Glomerular visceral epithelial cell (primary cell): ENCODE data around the gene CES4A.
"Not testable (repeated sequence)": the region's sequence is repeated elsewhere in the genome, so short reads cannot be mapped to it uniquely, and the experiment has no call there.

Experiments
- DNase-seq: peaks from one replicate; pipeline ENCODE4 v3.0.0-alpha.2; 2016; ENCODE audit errors: extremely low spot score

CES4A gene

DNA sequence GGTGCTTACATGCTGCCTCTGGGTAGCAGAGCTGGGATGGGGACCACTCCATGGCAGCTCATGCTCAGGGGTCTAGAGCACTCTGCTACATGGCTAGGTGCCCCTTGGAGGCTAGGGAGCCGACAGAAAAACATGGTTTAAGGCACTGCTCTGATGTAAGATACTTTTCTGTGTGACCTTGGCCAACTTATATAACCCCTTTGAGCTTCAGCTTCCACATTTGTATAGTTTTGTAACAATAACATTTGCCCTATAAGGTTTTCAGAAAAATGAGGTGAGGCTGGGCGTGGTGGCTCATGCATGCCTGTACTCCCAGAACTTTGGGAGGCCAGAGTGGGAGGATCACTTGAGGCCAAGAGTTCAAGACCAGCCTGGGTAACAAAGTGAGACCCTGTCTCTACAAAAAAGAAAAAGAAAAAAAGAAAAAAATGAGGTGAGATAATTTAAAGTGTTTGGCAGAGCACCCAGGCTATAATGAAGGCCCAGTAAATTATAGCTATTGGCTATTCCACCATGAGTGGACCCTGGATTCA lies 3.2 kb downstream of the CES4A start:
- no peak for DNase-seq

DNA sequence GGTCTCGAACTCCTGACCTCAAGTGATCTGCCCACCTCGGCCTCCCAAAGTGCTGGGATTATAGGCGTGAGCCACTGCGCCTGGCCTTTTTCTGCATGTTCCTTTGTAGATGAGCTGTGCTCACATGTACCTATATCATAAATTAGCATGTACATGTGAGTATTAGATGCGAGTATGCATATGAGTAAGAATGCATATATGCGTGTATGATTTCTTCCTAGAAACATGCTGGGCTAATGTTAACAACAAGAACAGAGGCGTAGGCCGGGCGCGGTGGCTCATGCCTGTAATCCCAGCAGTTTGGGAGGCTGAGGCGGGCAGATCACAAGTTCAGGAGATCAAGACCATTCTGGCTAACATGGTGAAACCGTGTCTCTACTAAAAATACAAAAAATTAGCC lies 5.2 kb downstream of the CES4A start:
- not testable (repeated sequence) for DNase-seq

DNA sequence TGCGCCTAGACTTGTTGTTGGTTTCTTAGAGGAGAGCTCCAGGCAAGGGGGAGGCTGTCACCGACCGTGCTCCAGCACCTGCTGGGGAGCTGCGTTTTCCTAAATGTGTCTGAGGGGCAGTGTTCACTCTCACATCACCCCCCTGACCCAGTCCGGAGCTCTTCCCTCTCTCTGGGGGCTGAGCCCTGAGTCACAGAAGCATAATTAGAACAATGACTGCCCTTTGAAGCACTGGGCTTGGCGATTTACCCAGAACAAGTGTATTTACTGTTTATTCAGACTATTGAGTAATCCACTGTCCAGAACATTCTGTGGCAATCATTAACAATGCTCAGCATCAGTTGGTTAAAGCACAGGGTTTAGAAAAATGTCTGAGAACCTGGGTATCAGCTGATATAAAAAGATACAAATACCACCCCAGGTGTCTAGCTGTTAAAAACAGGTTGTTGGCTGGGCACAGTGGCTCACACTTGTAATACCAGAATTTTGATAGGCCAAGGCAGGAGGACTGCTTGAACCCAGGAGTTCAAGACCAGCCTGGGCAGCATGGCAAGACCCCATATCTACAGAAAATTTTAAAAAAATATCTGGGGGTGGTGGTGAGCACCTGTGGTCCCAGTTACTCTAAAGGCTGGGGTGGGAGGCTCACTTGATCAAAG lies 8.1 kb downstream of the CES4A start:
- DNase-seq, result peak; percentile 40

DNA sequence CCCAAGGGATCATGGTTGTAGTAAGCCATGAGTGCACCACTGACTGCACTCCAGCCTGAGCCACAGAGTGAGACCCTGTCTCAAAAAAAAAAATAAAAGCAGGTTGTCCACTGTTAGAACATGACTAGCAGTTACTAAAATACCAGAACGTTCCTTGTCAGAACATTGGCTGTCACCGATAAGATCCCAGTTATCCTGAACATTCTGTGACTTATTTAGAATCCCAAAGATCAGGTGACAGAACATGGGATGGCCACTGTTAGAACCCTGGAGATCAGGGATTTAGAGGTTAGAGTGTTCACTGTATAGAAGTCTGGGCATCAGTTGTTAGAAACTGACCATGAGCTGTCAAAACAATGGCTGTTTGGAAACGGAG lies 8.6 kb downstream of the CES4A start:
- no peak for DNase-seq

DNA sequence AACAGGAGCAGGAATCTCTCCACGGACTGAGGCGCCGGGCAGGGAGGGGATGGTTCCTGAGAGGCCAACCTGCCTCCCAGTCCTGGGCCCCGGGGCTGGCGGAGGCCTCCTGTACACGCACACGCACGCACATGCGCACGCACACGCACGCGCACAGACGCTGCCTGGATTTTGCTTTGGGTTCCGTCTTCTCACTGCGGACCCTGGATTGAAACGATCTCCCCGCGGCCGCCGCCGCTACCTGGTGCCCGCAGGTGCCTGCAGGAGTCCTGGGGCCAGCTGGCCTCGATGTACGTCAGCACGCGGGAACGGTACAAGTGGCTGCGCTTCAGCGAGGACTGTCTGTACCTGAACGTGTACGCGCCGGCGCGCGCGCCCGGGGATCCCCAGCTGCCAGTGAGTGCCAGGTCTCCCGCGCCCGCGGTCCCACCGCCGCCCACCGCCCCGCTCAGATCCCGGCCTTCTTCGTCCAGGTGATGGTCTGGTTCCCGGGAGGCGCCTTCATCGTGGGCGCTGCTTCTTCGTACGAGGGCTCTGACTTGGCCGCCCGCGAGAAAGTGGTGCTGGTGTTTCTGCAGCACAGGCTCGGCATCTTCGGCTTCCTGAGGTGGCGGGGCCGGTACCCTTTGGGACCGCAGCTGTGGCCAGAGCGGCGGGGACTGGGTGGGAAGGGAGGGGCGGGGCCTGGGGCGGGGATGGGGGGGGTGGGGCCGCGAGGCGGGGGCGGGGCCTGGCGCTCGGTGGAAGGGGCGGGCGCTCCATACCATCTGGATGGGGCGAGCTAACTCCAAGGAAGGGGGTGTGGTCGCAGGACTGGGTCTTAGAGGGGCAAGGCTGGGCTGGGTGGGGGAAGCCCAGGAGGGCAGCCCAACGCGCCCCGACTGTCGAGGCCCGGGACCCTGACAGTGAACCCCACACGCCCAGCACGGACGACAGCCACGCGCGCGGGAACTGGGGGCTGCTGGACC lies 12.3 kb downstream of the CES4A start:
- DNase-seq, result no peak

DNA sequence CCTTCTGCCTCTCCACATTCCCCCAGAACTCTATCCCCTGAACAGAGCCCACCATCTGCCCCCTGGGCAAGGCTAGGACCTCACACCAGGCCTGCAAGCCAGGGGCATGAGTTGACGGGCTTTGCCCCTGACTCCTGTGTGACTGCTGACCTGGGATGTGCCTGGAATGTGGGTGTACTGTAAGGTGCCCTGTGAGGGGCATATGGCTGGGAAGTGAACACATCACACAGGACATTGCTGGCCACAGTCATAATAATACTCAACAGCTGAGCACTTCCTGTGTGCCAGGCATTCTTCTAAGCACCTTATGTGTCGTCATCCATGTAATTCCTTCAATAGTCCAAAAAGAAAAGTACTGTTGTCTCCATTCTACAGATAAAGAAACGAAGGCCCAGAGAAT lies 13.3 kb downstream of the CES4A start:
- peak; percentile 18 for DNase-seq

DNA sequence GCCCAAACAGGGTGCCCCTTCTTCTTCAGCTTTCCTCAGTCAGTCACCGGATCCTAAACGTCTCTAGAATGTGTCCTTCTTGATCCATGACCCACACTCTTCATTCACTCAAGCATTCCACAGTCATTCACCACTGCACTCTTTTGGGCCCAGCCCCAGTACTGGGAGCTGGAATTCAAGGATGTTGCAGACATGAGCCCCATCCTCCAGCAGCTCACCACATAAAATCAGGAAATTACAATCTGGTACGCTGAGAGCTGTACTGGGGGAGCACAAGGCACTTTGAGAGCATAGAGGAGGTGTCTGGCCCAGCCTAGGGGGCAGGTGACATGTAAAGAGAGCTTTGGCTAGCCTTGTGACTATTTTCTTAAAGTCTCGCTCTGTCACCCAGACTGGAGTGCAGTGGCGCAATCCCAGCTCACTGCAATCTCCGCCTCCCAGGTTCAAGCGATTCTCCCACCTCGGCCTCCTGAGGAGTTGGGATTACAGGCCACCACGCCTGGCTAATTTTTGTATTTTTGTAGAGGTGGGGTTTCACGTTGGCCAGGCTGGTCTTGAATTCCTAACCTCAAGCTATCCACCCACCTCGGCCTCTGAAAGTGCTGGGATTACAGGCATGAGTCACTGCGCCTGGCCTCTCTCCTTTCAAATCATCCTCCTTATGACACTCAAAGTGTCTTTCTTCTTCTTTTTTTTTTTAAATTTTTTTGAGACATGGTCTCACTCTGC lies 18.7 kb downstream of the CES4A start:
- DNase-seq, result peak; percentile 73

DNA sequence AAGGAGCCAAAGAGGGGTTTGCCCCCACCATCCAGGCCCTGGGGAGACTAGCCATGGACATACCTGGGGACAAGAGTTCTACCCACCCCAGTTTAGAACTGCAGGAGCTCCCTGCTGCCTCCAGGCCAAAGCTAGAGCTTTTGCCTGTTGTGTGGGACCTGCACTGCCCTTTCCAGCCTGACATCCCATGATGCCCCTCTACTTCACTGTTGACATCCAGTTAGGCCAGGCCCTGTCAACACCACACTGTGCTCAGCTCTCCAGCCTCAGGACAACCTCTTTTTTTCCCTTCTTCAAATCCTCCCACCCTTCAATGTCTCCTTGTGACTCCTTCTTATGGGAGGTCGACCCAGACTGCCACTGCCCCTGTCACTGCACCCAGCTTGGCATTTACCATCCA lies 20.8 kb downstream of the CES4A start:
- no peak for DNase-seq

DNA sequence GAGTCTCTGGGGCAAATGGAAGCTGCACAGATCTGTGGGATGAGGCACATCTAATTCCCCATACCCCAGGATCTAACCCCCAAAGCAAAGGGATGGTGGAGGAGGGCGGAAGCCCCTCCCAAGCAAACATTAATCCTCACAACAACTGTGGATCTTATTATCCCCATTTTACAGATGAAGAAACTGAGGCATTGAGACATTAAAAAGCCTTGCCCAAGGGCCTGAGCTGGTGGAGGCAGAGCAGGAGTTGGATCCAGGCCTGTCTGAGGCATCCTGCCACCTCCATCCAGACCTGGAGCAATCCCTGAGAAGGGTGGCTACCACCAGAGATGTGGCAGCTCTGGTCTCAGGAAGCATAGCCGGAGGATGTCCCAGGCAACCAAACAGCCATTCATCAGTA lies 22.9 kb downstream of the CES4A start:
- DNase-seq, result no peak

DNA sequence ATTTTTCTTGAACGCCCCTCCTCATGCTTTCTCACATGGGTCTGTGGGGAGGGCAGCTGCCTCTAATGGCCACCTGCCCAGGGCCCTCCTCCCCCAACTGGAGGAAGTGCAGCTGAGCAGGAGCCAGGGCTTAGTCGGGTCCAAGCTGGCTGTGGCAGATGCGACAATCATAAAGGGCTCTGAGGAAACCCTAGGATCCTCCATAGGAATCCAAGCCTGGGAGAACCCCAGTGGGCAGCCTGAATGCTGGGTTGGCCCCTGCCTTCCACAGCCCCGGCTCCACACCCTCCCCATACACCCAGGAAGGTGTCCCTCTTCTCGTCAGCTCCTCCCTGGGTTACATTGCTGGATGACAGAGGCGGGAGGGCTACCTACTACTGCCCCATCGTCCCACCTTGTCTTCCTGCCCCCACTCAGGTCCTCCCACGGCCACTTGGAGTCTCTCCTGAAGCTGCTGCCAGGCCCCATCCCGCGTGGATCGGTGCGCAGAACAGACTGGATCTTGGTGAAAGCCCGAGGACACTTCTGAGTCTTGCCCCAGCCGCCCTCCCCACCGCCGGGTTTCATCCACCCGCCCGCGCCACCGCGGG lies 24.9 kb downstream of the CES4A start:
- DNase-seq, result no peak

DNA sequence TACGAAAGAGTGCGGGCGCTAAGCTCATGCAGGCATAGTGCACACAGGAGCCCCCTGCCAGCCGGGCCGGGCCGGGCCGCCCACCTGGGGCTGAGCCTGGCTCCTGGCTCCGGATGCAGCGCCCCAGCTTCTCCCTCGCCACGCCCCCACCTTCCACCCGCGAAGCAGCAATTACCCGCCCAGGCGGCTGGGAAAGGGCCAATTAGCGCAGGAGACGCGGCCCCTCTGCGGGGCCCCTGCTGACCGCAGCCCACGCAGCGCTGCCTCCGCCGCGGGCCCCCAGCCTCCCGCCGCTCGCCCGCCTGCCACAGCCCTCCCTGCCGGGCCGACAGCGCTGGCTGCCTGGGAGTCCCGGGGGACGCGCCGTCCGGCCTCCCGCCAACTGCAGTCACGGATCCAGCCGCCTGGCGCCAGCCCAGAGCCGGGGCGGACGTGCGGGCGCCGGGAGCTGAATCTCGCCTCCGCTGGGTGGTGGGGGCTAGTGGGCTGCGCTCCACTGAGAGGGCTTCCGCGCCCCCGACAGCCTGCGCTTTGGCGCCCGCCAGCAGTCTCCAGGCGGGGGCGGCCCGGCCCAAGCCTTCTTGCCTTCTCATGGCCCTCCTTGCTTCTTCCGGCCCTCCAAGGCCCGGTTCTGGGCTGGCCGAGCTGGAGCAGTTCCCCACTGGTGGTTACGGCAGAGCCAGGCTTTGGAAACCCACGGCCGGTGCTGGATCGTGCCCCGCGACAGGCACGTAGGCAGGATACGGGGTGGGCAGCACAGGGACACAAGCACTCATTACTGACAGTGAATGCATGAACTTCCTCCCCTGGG lies 25.6 kb downstream of the CES4A start:
- peak; percentile 37 for DNase-seq

DNA sequence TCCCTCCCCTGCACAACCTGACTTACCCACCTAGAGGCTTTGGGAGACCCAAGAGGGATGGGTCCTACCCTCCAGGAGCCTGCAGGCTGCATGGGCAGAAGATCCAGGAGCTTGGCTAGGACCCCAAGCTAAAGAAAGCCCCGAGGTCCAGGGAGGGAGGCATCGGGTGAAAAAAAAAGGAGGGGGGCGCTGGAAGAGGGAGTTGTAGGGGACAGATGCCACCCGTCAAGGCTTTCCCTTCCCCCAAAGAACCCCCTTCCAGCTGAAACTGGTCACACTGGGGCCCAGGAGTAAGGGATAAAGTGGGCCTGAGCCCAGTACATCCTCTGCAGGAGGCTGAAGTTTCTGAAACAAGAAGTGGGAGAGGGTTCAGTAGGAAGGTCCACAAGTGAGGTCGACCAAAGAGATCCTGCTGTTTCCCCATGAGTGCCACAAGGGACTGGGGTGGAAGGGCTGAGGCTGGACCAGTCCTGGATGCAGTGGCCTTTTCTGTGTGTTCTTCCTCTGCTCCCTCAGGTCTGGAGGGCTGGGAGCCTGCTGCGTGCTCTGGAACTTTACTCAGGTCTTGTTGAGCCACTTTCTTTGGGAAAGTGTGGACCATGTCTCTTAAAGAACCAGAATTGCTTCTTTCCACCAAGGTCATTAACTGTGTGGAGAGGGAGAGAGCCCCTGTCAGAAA lies 26.4 kb downstream of the CES4A start:
- DNase-seq, result no peak

DNA sequence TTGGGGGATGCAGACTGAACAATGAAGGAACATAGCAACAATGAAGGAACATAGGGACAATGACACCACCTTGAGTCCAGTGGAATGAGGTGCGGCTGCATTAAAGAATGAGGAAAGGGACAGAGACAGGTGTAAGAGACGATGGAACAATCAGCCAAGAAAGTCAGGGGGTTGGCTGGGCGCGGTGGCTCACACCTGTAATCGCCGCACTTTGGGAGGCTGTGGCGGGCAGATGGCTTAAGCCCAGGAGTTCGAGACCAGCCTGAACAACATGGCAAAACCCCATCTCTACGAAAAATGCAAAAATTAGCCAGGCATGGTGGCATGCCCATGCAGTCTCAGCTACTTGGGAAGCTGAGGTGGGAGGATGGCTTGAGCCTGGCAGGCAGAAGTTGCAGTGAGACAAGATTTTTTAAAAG lies 26.9 kb downstream of the CES4A start:
- no peak for DNase-seq

DNA sequence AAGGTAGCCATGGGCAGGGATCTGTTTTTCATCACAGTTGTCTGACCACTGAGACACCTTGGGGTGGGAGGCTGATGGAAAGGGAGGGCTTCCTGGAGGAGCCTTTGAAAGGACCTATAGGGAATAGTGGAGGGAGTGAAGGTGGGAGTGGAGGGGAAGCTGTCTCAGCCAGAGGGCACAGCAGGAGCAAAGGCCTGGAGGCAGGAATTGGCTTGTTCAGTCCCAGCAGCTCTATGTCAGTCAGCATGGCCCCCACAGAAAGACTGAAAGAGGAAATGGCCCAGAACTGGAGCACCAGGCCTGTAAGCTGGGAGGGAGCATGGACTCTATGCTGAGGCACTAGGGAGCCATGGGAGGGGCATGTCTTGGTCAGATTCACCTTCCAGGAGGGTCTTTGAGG lies 27.8 kb downstream of the CES4A start:
- no peak for DNase-seq

DNA sequence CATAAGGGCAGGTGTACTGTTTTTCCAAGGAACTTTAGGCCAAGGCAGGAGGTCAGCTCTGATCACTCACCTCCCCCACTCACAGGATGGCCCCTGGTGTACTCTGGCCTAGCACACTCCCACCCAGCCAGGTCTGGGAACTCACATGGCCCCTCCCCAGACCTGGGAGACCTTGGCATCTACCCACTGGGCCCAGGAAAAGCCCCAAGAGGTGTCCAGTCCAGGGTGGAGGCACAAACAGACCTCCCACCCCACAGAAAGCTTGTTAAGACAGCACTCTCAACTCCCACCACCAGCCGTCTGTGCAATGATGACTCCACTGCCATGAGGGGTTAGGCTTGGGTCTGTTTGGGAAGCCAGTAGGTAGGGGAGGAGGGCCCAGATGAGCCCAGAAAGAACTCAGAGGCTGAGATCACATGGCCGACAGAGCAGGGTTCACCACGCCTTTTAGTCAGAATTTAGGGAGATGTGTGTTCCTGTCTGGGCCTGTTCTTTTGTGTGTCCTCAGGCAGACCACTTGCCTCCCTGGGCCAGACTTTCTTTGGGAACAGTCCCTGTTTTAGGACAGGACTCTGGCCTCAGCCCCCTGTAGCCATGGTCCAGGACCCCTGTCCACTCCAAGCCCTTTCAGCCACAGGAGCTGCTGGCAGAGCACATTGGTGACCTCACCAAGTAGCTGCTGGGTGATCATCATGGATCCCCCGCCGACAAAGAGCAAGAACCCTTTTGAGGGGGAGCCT lies 28.5 kb downstream of the CES4A start:
- DNase-seq, result no peak

DNA sequence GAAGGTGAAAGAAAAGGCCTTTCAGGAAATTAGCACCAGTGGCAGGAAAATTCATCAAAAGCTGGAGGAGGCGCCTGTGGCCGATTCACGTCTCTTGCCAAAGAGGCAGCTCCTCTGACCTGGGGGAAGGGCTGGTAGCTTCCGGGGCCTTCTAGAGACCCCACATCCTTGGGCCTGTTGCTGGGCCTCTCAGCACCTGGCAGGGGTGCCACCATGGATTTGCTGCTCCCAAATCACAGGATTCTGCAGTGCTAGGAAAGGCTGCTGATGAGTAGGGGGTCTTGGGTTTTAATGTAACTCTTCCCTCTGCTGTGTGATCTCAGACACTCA lies 29.0 kb downstream of the CES4A start:
- no peak for DNase-seq

DNA sequence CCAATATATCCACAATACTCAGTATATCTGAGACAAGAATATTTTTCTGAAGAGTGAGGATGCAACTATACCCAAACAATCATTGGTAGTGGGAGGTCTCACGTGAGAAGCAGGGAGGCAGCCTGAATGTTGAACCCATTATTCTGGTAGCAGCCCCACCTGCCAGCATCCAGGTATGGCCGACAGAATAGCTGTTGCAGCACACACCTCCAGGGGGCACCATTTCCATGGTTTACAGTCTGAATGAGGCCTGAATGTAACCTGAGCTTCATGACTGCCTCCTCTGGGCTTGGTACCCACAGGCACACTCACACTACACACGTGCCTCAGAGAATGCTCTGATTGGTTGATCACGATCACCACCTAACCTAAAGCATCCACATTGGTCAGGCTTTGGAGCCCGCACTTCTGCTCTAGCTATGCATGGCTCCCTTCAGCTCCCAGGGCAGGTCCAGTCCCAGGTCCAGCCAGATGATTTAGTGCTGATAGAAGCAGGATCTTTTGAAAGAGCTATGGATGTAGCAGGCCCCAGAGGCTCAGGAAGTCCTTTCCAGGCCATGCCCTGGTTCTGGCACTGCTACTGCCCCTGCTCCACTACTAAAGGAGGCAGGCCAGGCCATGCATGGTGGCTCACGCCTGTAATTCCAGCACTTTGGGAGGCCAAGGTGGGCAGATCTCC lies 29.6 kb downstream of the CES4A start:
- DNase-seq, result peak; percentile 88

DNA sequence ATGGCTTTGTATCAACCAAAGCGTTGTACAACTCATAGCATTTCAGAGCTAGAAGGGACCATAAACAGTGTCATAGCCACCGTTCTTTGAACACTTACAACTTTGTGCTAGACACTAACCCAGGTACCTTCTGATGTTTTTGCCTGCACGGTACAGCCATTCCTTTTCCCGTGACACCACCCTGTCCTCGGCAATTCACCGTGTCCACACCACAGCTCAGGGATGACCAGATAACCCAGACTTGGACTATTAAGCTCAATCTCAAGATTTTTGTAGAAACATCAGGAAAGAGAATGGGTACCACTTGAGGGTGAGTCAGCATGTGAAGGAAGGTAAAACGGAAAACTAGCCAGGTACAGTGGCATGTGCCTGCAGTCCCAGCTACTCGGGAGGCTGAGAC lies 30.8 kb downstream of the CES4A start:
- no peak for DNase-seq

DNA sequence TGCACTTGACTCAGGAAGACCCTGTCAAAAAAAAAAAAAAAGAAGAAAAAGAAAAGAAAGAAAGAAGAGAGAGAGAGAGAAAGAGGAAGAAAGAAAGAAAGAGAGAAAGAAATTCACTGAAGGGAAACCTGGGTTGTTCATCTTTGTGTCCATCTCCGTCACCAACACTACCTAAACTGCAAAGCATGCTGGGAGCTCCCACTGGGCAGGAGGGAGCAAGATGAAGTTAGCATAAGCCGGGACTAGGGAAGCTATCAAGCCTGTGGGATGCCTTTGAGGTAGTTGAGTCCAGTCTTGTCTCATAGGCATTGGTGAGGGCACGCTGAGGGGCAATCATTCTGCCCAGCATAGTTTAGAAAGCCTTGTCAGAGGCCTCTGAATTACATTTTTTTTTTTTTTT lies 32.9 kb downstream of the CES4A start:
- DNase-seq, result no peak
